Neuronal stem cell (in vitro differentiated cells): ENCODE measurements around the gene SYS1.

Experiments used
- DNase-seq: peaks from one replicate; pipeline ENCODE4 v3.0.0-alpha.2; 2013; ENCODE audit warnings: low spot score
- H2AFZ ChIP-seq: one replicate; pipeline ENCODE4 v1.6.1; 2013; ENCODE audit warnings: mild to moderate bottlenecking, low read length, inconsistent platforms
- H2AK5ac ChIP-seq: 2 replicates; pipeline ENCODE4 v1.6.1; 2013; ENCODE audit warnings: low read depth, mild to moderate bottlenecking, inconsistent platforms, low read length, moderate library complexity, mixed read lengths
- H2BK120ac ChIP-seq: 2 replicates; pipeline ENCODE4 v1.6.1; 2013; ENCODE audit warnings: low read depth, mild to moderate bottlenecking, inconsistent platforms, low read length, moderate library complexity, mixed read lengths
- H2BK12ac ChIP-seq: one replicate; pipeline ENCODE4 v1.6.1; 2013; ENCODE audit warnings: low read length, inconsistent platforms
- H2BK15ac ChIP-seq: 2 replicates; pipeline ENCODE4 v1.6.1; 2013; ENCODE audit warnings: mild to moderate bottlenecking, low read length, inconsistent platforms, mixed read lengths
- H2BK5ac ChIP-seq: one replicate; pipeline ENCODE4 v1.6.1; 2013; ENCODE audit warnings: inconsistent platforms, mild to moderate bottlenecking, low read length, moderate library complexity
- H3K14ac ChIP-seq: one replicate; pipeline ENCODE4 v1.6.1; 2013; ENCODE audit warnings: low read length, inconsistent platforms
- H3K18ac ChIP-seq: 2 replicates; pipeline ENCODE4 v1.6.1; 2013; ENCODE audit warnings: low read length, inconsistent platforms
- H3K23ac ChIP-seq: 2 replicates; pipeline ENCODE4 v1.6.1; 2013; ENCODE audit warnings: low read depth, mild to moderate bottlenecking, mixed read lengths, low read length, inconsistent platforms; ENCODE audit not compliant: poor library complexity
- H3K27ac ChIP-seq: replicated peaks from 3 replicates; pipeline ENCODE4 v1.5.1; 2013; ENCODE audit warnings: low read length, inconsistent platforms
- H3K27me3 ChIP-seq, 3 experiments: 2 replicates each; pipeline ENCODE4 v1.6.1; 2013; ENCODE audit warnings: low read length in 3 of 3, mild to moderate bottlenecking in 2 of 3, inconsistent platforms in 1 of 3, low read depth in 1 of 3, mixed read lengths in 1 of 3, moderate library complexity in 1 of 3; ENCODE audit not compliant: control insufficient read depth in 3 of 3, insufficient read depth in 3 of 3
- H3K36me3 ChIP-seq, 2 donors: replicated peaks in 1 of 2; 2 replicates each; pipeline ENCODE4 v1.6.1; 2013; ENCODE audit warnings: low read length in 2 of 2; ENCODE audit not compliant: control insufficient read depth in 2 of 2, insufficient read depth in 2 of 2
- H3K4ac ChIP-seq: 2 replicates; pipeline ENCODE4 v1.6.1; 2013; ENCODE audit warnings: inconsistent platforms, mild to moderate bottlenecking, low read length, moderate library complexity
- H3K4me1 ChIP-seq, 2 donors: 1 replicate in 1 of 2; 2 replicates in 1 of 2; pipeline ENCODE4 v1.6.1; 2013; ENCODE audit warnings: low read length in 2 of 2, low read depth in 1 of 2; ENCODE audit not compliant: control insufficient read depth in 2 of 2, insufficient read depth in 1 of 2
- H3K4me2 ChIP-seq: one replicate; pipeline ENCODE4 v1.6.1; 2013; ENCODE audit warnings: mild to moderate bottlenecking, low read length, inconsistent platforms; ENCODE audit not compliant: insufficient read depth, poor library complexity, severe bottlenecking
- H3K4me3 ChIP-seq, 2 donors: 2 replicates each; pipeline ENCODE4 v1.5.1; 2013; ENCODE audit warnings: low read length in 2 of 2, mild to moderate bottlenecking in 2 of 2, inconsistent platforms in 1 of 2, moderate library complexity in 1 of 2
- H3K79me1 ChIP-seq: one replicate; pipeline ENCODE4 v1.6.1; 2013; ENCODE audit warnings: low read depth, mild to moderate bottlenecking, inconsistent platforms, low read length, moderate library complexity
- H3K9ac ChIP-seq: one replicate; pipeline ENCODE4 v1.6.1; 2013; ENCODE audit warnings: mild to moderate bottlenecking, low read depth, low read length, inconsistent platforms; ENCODE audit not compliant: poor library complexity
- H3K9me3 ChIP-seq, 2 donors: replicated peaks in 1 of 2; 2 replicates each; pipeline versions ENCODE3 to v1.6.1; 2013; ENCODE audit warnings: low read length in 2 of 2, mild to moderate bottlenecking in 2 of 2, inconsistent platforms in 1 of 2, low read depth in 1 of 2, mixed read lengths in 1 of 2, moderate library complexity in 1 of 2; ENCODE audit not compliant: control insufficient read depth in 2 of 2, insufficient read depth in 1 of 2
- H4K8ac ChIP-seq: one replicate; pipeline ENCODE4 v1.6.1; 2013; ENCODE audit warnings: low read depth, mild to moderate bottlenecking, inconsistent platforms, low read length, moderate library complexity
- H4K91ac ChIP-seq: one replicate; pipeline ENCODE4 v1.6.1; 2013; ENCODE audit warnings: low read length, low read depth, mild to moderate bottlenecking, inconsistent platforms; ENCODE audit not compliant: poor library complexity
- WGBS, 2 donors: extraction: QIAGEN DNeasy Blood & Tissue Kit; methylation state at CpG; one replicate each; pipeline ENCODE4 v1.1.7; 2013; ENCODE audit warnings: missing lambda C conversion rate in 2 of 2, mixed read lengths in 1 of 2; ENCODE audit not compliant: insufficient read length in 2 of 2, insufficient replicate concordance in 1 of 2; ENCODE audit errors: extremely low coverage in 2 of 2; 5-methylcytosine and 5-hydroxymethylcytosine counted together

SYS1 gene

DNA sequence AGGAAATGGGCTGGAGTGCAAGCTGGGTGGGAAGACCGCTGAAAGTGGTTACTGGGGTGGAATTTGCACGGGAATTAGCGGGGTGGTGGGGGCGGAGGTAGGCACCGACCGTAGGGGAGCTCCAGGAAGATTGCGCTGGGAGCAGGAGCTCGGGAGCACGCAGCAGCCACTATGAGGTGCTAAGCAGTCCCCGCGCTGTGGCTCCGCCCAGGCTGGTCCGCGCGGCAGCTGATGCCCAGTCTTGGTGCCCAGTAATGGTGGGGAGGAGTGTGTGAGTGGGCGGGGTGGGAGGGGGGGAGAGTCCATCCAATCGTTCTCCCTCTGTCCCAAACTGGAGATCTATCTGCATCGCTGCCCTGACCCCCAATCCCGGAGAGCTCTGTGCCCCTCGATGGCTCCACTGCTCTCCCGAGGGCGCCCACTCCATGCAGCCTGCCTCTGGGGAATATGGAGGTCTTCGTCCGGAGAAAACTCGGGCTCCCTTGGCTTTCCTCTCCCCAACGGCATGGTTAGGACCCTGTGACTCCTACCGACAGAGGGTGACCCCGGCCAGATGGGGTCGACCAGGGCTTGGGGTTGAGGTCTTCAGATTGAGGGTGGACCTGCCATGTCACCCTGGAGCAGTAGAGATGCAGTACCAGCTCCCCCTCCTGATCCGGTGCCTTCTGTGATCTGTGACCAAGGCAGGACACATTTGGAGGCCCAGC, 9.8 kb downstream of the SYS1 start:
- H3K79me1 ChIP-seq: no peaks in the 10 kb centered on the region
- peaks cover 0 to 6% (median 0%) of the 10 kb centered on the region in 3 experiments for H3K27me3 ChIP-seq
- no peak overlapping the region for H2BK120ac ChIP-seq
- WGBS, 2 donors: no CpG with 5 or more reads among the region's 30 CpGs
- no peak overlapping the region for H2AFZ ChIP-seq
- H2BK15ac ChIP-seq: no peak overlapping the region
- H2AK5ac ChIP-seq: peak overlapping the region; percentile 57
- H2BK5ac ChIP-seq: no peak overlapping the region
- H2BK12ac ChIP-seq: no peak overlapping the region
- peak overlapping the region; percentile 76 for H3K4me2 ChIP-seq
- H3K4ac ChIP-seq: no peak overlapping the region
- no peak overlapping the region for H3K4me3 ChIP-seq
- no peak overlapping the region for H3K14ac ChIP-seq
- H3K9ac ChIP-seq: peak overlapping the region; percentile 9
- no peak overlapping the region for H3K27ac ChIP-seq
- peak overlapping the region; percentile 80 for H3K23ac ChIP-seq
- H4K91ac ChIP-seq: no peak overlapping the region
- H3K4me1 ChIP-seq: peaks cover 0 to 6% of the 10 kb centered on the region in 2 donors
- H3K36me3 ChIP-seq: peaks cover 3 to 19% of the 10 kb centered on the region in 2 donors
- peak overlapping the region; percentile 69 for H3K18ac ChIP-seq
- no peak for DNase-seq
- no peak overlapping the region for H4K8ac ChIP-seq
- no peaks in the 10 kb centered on the region for H3K9me3 ChIP-seq

DNA sequence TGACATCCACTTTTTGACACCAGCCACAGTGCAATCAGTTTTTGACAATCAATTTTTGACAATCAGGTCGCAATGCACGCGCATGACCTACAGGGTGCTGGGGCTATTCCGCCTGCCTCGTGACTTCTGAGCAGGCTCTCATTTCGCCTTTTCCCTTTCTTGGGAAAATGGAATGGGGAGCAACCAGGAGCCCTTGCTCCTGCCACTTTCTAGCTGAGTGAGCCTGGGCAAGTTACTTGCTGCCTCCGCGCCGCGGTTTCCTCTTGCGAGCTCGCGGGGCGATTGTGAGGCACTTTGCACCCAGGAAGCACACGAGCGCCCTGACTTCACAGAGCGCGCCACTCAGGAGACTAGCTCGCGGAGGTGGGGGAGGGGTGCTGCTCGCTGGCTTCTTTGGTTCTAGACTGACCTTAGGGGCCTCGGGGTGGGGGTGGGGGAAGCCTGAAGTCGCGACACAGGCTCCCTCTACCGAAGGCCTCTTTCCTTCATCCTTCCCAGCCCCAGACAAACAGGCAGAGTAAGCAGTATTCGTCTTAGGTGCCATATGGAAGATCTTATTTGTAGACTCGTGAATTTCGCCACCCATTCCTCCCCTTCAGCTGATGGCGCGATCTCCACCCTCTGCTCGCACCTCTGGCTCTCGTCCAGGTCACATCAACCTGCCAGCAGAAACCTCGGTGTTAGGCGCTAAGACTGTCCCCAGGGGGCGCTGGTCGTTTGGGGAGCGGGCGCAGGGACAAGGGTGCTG, 10.6 kb downstream of the SYS1 start:
- H3K4me2 ChIP-seq: peak overlapping the region; percentile 76
- no peak overlapping the region for H2BK5ac ChIP-seq
- WGBS, 2 donors: no CpG with 5 or more reads among the region's 38 CpGs
- peak overlapping the region in 1 of 2 donors; percentile 22 for H3K4me3 ChIP-seq
- no peak overlapping the region for H2AFZ ChIP-seq
- peak; percentile 63 for DNase-seq
- H3K79me1 ChIP-seq: no peaks in the 10 kb centered on the region
- peaks cover 0 to 13% of the 10 kb centered on the region in 2 donors for H3K4me1 ChIP-seq
- H2BK12ac ChIP-seq: no peak overlapping the region
- no peak overlapping the region for H3K27ac ChIP-seq
- H3K27me3 ChIP-seq: peaks cover 0 to 6% (median 0%) of the 10 kb centered on the region in 3 experiments
- H2AK5ac ChIP-seq: no peak overlapping the region
- no peak overlapping the region for H3K4ac ChIP-seq
- H3K14ac ChIP-seq: no peak overlapping the region
- no peaks in the 10 kb centered on the region for H3K9me3 ChIP-seq
- H3K23ac ChIP-seq: peak overlapping the region; percentile 80
- peak overlapping the region; percentile 45 for H3K9ac ChIP-seq
- H2BK120ac ChIP-seq: no peak overlapping the region
- no peak overlapping the region for H4K91ac ChIP-seq
- H2BK15ac ChIP-seq: no peak overlapping the region
- H3K18ac ChIP-seq: peak overlapping the region; percentile 87
- H3K36me3 ChIP-seq: peaks cover 1 to 12% of the 10 kb centered on the region in 2 donors
- H4K8ac ChIP-seq: no peak overlapping the region

DNA sequence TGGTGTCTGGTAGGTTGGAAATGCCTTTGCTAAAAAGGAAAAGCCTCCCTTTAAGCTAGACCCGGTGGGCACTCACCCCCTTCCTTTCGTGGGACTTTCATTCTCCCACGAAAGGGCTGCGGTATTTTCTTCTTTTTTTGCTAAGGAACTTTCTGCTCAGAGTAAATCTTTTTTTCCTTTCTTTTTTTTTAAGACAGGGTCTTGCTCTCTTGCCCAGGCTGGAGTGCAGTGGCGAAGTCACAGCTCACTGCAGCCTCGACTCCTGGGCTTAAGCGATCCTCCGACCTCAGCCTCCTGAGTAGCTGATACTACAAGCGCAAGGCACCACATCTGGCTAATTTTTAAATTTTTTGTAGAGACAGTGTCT, 11.1 kb downstream of the SYS1 start:
- Histone ChIP-seq H3K9me3 (no peaks in the 10 kb centered on the region), H4K8ac (no peak overlapping the region), H3K79me1 (no peaks in the 10 kb centered on the region), H2BK12ac (no peak overlapping the region), H4K91ac (no peak overlapping the region), H3K18ac (no peak overlapping the region), H3K27me3 (peaks cover 0 to 6% (median 0%) of the 10 kb centered on the region in 3 experiments), H2AFZ (no peak overlapping the region), H2BK120ac (no peak overlapping the region), H3K4me1 (peaks cover 0 to 13% of the 10 kb centered on the region in 2 donors), H3K27ac (no peak overlapping the region), H3K4me3 (no peak overlapping the region), H3K4ac (no peak overlapping the region), H3K23ac (no peak overlapping the region), H3K36me3 (peaks cover 0 to 6% of the 10 kb centered on the region in 2 donors), H2AK5ac (no peak overlapping the region), H3K9ac (no peak overlapping the region), H2BK15ac (no peak overlapping the region), H3K14ac (no peak overlapping the region), H2BK5ac (no peak overlapping the region), H3K4me2 (no peak overlapping the region)
- DNase-seq: no peak
- WGBS, 2 donors: no CpG with 5 or more reads among the region's 9 CpGs

DNA sequence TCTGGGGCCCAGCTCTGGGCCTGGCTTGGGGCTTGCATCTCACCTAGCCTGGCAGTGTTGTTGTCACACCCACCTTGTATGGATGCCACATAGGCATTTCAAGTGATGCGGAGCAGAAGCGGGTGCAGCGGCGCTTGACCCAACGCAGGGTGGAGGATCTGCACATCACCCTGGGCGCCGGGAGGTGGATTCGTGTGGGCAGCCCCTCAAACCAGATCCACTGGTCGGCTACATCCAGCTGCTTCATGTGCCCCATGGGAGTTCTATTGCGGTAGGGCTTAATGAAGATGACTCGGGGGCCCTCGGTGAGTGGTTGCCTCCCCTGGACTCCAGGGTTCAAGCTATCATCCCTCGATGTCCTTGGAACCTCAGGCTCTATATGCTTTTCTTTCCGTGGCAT, 12.0 kb downstream of the SYS1 start:
- no peak overlapping the region for H2BK12ac ChIP-seq
- H3K4me3 ChIP-seq: no peak overlapping the region
- no peak overlapping the region for H3K9ac ChIP-seq
- peaks cover 0 to 13% of the 10 kb centered on the region in 2 donors for H3K4me1 ChIP-seq
- peaks cover 0 to 5% of the 10 kb centered on the region in 2 donors for H3K36me3 ChIP-seq
- no peak overlapping the region for H4K91ac ChIP-seq
- H3K18ac ChIP-seq: no peak overlapping the region
- peaks cover 0 to 6% (median 0%) of the 10 kb centered on the region in 3 experiments for H3K27me3 ChIP-seq
- no peak overlapping the region for H3K14ac ChIP-seq
- H2BK5ac ChIP-seq: no peak overlapping the region
- no peak overlapping the region for H2AFZ ChIP-seq
- H2BK120ac ChIP-seq: no peak overlapping the region
- no peak overlapping the region for H3K27ac ChIP-seq
- DNase-seq: no peak
- H4K8ac ChIP-seq: no peak overlapping the region
- H3K4me2 ChIP-seq: no peak overlapping the region
- no peak overlapping the region for H2AK5ac ChIP-seq
- H3K4ac ChIP-seq: no peak overlapping the region
- H3K9me3 ChIP-seq: no peaks in the 10 kb centered on the region
- no peak overlapping the region for H3K23ac ChIP-seq
- H3K79me1 ChIP-seq: no peaks in the 10 kb centered on the region
- whole genome bisulfite sequencing, 2 donors: no CpG with 5 or more reads among the region's 14 CpGs
- no peak overlapping the region for H2BK15ac ChIP-seq
